HG03457 (cell line): ENCODE measurements around the gene KXD1.
"Not testable (repeated sequence)": the region's sequence is repeated elsewhere in the genome, so short reads cannot be mapped to it uniquely, and the experiment has no call there.

Experiments
- ATAC-seq: cut with Tn5 transposase; IDR thresholded peaks from one replicate; pipeline ENCODE4 v1.9.1; 2021; ENCODE audit warnings: moderate number of reproducible peaks; ENCODE audit not compliant: unreplicated experiment

Gene KXD1

GRCh38 chr19:18599485-18599884 is 41.8 kb downstream of the KXD1 start:
- ATAC-seq, result no peak

DNA sequence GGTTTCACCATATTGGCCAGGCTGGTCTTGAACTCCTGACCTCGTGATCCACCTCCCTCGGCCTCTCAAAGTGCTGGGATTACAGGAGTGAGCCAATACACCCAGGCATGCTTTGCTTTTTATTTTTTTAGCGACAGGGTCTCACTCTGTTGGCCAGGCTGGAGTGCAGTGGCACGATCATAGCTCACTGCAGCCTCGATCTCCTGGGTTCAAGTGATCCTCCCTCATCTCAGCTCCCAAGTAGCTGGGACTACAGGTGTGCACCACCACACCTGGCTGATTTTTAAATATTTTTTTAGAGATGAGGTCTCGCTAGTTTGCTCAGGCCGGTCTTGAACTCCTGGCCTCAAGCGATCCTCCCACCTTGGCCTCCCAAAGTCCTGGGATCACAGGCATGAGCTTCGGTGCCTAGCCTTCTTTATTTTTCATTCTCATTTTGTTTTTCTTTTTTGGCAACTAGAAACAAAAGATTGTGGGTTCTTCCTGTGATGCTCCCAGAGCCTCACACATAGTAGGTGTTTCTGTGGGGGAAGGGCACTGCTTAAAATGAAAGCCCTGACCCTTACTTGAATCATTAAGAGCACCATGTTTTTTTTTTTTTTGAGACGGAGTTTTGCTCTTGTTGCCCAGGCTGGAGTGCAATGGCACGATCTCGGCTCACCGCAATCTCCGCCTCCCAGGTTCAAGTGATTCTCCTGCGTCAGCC is 43.2 kb downstream of the KXD1 start:
- not testable (repeated sequence) for ATAC-seq

DNA sequence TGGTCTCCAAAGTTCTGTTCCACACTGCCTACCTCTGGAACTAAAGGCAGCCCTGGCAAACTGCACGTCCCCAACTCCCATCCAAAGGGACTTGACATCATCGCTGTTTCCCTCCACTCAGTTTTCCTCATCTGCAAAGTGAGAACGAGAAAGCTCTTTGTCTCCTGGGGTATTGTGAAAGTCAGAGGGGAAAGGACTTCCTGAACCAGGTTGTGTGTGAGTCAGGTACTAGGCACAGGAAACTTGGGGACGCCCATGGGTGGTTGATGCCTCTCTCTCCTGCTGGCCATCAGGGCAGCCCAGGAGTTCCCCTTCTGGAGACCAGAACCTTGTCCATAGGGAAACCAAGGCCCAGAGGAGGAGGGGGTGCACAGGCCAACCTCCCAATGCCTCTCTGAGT is 44.2 kb downstream of the KXD1 start:
- ATAC-seq, result no peak

DNA sequence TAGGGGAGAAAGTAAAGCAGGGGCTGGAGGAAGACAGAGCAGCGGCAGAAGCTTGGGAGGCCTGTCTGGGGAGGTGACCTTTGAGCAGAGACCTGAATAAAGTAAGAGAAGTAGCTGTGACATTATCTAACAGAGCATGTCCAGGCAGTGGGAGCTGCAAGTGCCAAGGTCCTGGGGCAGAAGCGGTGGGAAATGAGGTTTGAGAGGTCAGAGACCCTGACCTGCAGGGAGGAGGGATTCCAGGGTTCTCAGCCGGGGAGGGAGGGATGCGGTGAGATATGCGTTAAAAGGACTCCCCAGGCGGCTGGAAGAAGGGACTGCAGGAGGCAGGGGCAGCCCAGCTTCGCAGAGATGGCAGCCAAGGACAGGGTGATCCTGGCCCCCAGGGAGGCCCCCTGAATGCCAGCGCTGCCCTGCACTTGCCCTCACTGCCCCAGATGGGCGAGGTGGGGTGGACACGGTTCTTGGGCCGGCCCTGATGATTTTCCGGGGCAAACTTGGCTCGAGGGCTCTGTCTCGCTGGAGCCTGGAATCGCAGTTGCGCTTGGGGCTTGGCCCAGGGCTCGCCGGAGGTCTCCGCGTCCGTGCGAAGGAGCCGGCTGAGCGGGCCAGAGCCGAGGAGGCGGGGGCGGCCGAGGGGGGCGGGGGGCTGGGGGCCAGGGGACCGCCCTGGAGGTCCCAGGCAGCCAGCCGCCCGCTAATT is 45.7 kb downstream of the KXD1 start:
- ATAC-seq, result no peak

DNA sequence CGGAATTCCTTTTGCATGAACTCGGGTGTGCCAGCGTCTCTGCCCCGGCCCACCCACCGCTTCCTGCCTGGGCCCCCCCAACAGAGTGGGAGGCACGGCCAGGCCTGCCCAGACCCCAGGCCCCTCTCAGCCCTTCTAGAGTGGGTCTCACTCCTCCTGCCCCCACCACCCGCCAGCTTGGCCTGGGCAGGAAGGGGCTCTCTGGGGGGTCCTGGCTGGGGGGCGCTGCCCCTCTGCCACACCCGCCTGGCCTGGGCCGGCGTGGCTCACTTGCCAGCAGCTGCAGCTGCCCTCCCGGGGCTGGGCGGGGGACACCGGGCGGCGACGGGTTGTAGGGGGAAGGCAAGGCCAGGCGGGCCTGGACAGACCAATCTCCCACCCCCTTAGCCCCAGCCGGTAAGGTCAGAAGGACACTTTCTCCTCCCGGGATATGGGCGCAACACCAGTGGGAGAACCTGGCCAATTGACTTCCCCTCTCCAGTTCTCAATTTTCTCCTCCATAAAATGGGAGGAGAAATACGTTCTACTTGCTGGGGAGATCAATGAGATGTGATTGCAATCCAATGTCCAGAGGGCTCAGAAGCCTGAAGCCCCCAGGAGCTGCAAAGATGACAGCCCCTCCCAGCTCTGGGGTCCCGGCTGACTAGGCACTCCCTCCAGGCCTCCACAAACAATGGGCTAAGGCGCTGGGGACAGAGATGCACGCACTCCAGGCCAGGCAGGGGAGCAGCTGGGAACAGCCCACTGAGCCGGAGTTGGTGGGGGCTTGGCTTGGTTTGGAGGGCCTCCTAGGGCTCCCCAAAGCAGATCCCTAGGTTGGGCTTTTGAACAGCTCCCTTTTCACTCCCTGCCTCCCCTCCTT is 46.5 kb downstream of the KXD1 start:
- no peak for ATAC-seq

DNA sequence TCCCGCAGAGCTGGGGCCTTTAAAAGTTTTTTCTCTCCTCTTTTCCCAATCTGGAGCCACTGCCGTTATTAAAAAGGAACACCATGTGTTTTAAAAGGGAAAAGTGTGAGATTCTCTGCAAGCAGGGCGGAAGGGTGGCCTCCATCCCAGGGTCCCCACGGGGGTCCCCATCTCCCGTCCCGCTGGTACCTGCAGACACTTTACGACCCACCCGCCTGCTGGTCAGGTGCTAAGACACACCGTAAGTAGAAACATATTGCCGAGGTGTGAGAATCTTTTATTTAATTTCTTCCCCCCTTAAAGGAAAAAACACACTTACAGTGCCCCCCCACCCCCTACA is 47.1 kb downstream of the KXD1 start:
- no peak for ATAC-seq

DNA sequence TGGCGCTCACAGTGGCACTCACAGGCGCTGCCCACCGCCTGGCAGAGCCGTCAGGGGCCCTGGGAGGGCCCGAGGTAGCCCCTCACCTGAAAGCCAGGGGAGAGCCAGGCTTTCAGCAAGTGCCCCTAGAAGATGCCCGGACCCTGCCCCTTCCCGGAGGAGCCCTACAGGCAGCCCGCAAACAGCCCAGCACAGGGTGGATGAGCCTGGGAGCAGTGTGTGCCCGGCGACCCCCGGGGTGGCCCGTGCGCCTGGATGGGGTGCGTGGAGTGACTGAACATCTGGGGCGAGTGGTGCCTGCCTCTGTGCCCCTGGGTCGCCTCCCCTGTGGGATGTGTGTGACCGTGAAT is 47.5 kb downstream of the KXD1 start:
- no peak for ATAC-seq

- no peak for ATAC-seq
Observed at GRCh38 chr19:18605546-18606280, 48.0 kb downstream of the KXD1 start.

DNA sequence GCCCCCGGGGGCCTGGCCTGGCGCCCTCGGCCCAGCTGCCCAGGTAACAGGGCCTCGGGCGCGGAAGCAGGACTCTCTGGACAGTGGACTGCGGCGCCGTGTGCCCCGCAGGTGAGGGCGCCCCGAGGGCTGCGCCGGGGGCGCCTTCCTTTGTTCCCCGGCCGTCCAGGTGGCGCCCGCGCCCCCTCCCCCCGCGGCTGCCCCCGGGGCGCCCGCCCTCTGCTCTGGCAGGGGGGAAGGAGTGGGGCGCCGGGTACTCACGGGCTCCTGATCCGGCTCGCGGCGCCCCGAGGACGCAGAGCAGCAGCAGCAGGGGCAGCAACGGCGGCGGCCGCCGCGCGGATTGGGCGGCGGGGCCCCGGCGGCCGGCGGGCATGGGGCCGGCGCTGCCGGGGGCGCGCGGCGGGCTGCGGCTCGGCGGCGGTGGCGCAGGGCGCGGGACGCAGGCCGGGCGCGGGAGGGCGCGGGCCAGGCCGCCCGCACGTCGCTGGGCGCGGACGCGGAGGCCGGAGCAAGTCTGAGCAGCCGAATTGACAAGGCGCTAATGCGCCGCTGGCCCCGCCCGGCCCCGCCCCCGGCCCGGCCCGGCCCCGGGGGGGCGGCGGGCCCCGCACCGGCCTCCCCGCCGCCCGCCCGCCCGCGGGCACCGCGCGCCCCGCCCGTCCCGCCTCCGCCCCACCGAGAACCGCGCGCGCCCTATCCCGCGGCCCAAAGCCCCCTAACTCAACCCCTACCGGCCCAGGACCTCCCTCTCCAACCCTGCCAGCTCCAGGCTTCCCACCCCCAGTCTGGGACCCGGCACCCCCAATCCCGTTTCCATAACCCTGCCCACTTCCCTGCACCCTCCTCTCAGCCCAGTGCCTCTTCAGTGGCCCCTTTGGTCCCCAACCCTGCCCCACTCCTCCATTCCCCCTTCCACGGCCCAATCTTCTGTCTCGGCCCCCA is 48.9 kb downstream of the KXD1 start, which contains the start of gene CRLF1:
CRLF1 (minus strand) TSS at position 519 of the 945 bp plus-strand sequence; CDS start at position 376, 143 bp downstream.
- ATAC-seq, result no peak

DNA sequence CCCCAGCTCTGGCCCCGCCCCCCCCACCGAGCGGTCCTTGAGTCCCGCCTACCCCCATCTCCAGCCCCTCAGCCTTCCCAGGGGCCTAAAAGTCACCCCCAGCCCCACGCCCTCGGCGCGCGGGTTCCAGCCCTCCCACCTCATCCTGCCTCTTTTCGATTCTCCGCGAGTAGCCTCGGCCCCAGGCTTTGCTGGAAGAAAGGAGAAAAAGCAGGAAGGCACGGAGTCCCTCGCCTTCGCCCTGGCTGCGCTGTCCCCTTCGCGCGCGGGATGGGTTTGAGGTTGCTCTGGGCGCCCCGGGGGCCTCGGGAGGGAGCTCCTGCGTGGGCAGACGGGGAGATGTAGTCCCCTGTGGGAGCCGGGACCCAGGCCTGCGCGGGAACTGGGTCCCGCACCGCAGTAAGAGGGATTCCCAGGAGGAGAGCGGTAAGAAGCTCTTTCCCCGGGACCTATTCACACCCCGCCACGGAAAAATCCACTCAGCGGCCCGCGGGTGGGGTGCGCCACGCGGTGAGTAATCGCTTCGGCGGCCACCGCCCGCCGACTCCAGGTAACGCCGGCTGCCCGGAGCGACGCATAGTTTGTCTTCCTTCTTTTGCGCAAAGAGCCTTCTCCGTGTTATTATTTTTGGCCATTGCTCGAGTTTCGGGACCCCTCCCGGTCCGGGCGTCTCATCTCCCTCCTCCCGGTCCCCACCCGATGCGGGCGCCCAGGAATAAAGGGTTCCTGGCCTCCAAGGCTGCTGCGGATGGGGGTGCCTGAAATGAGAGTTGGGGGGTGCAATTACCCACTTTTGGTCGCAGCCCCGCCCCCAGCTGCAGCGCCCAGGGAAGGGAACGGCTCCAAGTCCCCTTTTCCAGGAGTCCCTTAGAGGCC is 49.8 kb downstream of the KXD1 start:
- no peak for ATAC-seq

- ATAC-seq, result no peak
Observed at GRCh38 chr19:18608102-18608804, 50.6 kb downstream of the KXD1 start.

- ATAC-seq, result no peak
Observed at GRCh38 chr19:18608805-18609716, 51.4 kb downstream of the KXD1 start.

DNA sequence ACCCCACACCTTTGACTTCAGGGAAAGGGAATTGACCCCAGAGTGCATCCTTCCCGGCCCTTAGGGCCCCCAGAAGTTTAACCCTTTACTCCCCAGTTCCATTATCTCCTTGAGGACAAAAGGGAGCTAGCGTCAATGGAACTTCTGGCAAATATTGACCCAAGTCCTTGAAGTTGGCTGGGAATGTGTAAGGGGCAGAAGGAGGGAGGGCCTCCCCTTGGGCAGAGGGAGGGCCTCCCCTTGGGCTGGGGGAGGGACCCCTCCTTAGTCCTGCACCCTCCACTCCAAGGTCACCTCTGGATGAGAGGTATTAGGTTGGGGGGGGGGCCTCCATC is 52.0 kb downstream of the KXD1 start:
- ATAC-seq, result no peak

DNA sequence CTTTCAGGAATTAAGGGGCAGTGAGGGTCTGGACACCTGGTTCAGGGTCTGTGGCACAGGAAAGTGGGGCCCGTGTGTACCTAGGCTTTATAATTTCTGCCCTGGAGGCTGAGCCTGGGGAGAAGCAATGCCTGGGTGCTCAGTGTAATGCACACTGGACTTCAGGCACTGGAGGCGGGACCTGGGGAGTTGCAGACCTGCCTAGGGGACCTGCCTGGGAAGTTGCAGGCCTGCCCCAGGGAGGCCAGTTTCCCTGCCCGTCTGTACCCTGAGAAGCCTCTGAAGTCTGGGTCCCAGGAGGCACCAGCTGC is 52.5 kb downstream of the KXD1 start:
- no peak for ATAC-seq

GRCh38 chr19:18610556-18611326 is 53.1 kb downstream of the KXD1 start:
- ATAC-seq, result no peak

DNA sequence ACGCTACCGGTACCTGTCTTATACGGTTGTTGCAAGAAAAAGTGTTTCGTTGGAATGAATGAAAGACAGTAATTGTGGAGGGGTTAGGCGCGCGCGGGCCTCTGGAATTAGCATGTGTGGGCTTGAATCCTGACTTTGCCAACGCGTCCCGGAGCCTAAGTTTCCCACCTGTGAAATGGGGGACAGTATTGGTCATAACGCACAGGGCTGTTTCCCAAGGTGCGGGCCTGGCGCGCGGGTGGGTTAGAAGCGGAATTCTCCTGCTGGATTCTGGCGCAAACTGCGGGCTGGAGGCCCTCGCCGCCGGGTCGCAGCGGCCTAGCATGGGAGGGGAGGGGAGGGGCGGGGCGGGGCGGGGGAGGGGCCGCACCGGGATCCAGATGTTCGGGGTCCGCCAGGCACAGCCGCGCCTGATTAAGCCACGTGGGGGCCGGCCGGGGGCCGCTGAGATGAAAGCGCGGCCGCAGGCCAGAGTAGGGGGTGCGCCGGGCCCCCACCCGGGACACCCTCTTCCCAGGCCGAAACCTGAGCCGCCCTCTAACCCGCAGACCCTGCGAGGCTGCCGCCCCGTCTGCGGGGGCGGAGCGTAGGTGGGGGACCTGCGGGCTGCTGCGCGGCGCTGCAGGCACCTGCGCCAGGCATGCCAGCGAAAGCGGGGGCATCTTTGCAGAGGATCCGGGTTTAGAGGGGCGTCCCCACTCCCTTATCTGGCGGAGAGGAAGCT is 53.8 kb downstream of the KXD1 start:
- ATAC-seq, result no peak
